PC-9 (cell line): ENCODE data around the gene SLC6A19.

Experiments
- CTCF ChIP-seq: fragments of 200-600 bp; sonication (generic); conservative IDR thresholded peaks from 2 replicates; pipeline ENCODE4 v1.6.1; 2017; ENCODE audit warnings: mixed run types, antibody characterized with exemption, mild to moderate bottlenecking, moderate library complexity
- EZH2 ChIP-seq: fragments of 200-600 bp; sonication (generic); IDR thresholded peaks from 2 replicates; pipeline ENCODE4 v1.8.0; 2017; ENCODE audit warnings: antibody characterized with exemption, low read depth

- no peak for TF ChIP-seq CTCF
- TF ChIP-seq EZH2, result no peak
Observed at GRCh38 chr5:1159341-1159675, 42.1 kb upstream of the SLC6A19 start.
